GM19463 (cell line): ENCODE measurements around the gene EMD.
A peak's percentile ranks its signal among the peaks of the same experiment; 100 is the strongest.
"Not testable (repeated sequence)": the region's sequence is repeated elsewhere in the genome, so short reads cannot be mapped to it uniquely, and the experiment has no call there.

Source experiments
- ATAC-seq: cut with Tn5 transposase; IDR thresholded peaks from one replicate; pipeline ENCODE4 v1.9.1; 2021; ENCODE audit warnings: mild to moderate bottlenecking, moderate library complexity; ENCODE audit not compliant: unreplicated experiment

Gene EMD

DNA sequence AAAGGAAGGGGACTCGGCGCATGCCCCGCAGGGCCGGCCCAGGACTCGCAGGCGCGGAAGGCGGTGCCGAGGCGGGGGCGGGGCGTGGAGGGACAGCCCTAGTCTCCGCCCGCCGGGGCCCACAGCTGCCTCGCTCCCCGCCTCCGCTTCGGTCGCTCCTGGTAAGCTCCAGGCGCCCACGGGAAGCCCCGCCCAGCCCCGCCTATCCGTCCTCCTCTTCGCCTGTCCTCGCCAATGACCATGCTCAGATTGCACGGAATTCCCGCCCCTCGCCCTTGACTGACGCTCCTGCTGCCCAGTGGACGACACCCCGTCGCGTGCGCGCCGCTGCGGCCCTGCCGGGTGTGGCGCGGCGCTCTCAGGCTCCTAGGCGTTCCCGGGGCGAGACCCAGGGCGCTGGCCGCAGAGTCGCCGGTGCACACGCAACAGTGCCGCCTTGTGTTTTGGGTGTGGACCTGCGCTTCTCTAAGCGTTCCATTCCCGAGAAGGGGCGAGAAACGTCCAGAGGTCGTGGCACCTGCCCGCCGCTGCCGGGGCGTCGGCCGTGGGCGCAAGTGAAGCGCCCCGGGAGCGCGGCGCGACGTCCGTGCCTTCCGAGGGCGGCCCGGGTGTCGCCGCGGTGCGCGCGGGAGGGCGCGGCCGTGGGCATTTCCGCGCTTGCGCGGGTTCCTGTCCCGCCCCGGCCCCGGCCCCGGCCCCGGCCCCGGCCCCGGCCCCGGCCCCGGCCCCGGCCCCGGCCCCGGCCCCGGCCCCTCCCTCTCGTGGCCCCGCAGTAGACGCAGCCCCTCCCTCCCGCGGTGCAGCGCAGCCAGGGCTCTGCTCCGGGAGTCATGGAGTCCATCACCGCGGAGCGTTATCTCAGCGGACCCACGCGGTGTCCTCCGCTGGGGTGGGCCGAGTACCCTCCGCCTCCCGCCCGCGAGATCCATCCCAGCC is 11.0 kb downstream of the EMD start:
- ATAC-seq, result peak; percentile 68

DNA sequence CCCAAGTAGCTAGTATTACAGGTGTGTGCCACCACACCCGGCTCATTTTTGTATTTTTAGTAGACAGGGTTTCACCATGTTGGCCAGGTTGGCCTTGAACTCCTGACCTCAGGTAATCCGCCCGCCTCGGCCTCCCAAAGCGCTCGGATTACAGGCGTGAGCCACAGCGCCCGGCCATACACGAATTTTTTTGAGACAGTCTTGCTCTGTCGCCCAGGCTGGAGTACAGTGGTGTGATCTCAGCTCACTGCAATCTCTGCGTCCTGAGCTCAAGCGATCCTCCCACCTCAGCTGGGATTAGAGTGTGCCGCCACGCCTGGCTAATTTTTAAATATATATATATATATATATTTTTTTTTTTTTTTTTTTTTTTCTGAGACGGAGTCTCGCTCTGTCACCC is 17.3 kb downstream of the EMD start:
- not testable (repeated sequence) for ATAC-seq

DNA sequence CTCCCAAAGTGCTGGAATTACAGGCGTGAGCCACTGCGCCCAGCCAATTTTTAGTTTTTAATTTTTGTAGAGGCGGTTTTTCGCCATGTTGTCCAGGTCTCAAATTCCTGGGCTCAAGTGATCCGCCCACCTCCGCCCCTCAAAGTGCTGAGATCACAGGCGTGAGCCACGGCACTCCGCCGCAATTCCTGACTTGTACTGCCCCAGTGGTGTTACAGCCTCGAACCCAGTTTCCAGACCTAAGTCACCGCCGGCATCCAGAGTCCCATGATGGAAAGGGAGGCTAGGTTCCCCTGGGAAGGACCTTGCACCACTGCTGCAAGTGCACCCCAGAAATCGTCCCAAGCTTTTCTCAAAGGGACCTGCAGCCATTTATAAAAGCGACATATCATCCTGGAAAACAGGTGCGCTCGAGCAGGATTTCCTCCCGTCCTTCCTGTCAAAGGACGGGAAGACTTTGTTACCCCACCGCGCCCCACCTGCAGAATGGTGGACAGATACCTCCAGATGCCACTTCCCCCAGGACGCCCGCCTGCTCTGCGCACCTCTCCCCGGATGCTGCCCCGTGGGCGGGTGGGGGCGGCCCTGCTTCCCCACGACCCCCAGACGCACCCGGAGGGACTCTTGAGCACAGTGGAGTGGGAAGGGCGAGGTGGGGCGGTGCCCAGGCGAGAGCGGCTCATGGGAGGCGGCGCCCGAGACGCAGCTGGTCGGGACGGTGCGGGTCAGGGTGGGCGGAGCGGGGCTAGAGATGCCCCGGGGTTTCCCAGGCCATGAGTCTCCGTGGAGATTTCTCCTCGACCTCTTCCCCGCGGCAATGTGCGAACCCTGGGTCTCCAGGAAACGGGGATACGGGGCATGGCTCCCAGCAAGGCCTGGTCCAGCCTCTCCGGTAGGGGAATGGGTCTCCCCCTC is 18.1 kb downstream of the EMD start:
- peak; percentile 58 for ATAC-seq

DNA sequence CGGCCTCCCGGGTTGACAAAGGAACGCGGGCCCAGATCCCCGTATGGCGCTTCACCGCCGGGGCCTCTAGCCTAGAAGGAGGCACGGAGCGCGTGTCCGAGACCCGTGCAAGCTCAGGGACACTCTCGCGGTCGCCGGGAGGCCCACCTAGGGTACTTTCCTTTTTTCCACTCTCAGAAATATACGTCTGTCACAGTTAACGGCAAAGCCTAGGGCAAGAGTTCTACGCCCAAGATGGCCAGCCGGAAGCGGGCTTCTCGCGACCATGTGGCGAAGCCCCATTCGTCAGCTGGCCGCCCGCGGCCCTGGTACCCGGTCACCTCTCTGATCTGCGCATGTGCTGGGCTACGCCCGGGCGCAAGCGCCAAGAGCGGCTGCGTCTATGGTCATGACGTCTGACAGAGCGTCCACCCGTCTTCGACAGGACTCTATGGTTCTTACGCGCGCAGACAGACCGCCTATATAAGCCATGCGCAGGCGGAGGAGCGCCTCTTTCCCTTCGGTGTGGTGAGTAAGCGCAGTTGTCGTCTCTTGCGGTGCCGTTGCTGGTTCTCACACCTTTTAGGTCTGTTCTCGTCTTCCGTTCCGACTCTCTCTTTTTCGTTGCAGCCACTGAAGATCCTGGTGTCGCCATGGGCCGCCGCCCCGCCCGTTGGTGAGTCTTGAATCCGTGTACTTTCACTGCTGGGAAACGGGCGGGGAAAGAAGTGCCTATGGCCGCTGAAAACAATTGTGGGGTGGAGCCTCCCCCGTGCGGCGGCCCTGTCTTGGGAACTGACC is 19.0 kb downstream of the EMD start, which contains the start of gene RPL10:
Gene RPL10, plus strand, starts transcription at position 490 of the 780 bp plus-strand sequence. Its CDS starts 143 bp downstream, at position 633.
- ATAC-seq, result peak; percentile 62

DNA sequence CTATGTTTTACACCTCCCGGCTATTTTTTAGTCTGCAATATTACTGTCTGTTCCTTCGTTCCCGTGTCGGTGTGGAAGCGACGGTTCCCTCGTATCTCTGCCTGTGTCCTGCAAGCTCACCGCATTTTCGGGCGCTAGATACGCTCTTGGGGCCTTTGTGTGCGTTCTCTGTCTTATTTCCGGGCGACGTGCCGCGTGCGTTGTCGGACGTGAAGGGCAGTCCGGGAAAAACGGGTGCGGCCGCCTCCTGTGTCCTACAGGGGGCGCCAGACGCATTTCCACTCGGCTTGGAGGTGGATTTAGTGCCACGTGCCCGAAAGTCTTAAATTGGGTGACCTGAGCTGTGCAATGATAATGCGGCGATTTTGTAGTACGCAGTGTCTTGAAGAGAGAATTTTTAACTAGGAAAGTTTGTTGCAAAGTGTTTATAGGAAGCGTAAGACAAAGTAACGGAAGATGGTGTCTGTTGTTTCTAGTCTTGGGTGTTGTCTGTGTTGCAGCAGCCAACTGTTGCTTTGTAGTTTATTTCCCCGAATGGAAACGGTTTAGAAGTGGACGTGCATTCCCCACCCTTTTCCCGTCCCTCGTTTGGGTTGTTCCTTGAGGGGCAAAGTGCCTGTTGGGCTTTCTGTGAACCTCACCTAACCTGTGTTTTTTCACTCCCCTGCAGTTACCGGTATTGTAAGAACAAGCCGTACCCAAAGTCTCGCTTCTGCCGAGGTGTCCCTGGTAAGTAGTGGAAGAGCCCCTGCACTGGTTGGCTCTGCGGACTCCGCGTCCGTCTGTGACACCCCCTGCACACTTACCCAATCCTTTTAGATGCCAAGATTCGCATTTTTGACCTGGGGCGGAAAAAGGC is 19.8 kb downstream of the EMD start:
- peak; percentile 31 for ATAC-seq

DNA sequence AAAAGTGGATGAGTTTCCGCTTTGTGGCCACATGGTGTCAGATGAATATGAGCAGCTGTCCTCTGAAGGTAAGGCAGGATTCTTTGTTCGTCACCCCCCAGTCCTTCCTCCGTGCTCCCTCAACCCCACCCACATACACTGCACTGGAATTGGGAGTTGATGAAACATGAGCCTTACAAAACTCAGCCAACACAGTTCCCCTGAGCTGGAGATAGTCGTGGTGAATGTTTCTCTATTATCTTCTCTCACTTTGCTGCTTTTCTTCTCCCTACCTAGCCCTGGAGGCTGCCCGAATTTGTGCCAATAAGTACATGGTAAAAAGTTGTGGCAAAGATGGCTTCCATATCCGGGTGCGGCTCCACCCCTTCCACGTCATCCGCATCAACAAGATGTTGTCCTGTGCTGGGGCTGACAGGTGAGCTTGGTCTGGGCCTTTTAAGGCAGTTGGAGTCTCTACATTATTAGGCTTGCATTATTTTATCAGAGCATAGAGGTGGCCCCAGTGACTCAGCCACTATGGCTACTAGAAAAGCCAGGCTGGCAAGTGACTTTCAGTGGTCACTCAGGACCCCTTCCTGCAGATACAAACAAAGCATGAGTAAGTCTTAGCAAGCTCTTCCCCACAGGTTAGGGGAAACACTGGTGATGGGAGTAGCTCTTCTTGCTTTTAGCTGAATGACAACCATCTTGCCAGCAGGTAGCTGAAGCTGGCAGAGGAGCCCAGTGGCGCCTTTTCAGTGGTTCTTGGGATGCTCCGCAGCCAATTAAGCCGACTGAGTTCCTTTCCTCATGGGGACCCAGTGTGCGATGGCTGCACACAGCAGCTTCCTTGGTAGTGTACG is 20.7 kb downstream of the EMD start:
- ATAC-seq, result no peak

DNA sequence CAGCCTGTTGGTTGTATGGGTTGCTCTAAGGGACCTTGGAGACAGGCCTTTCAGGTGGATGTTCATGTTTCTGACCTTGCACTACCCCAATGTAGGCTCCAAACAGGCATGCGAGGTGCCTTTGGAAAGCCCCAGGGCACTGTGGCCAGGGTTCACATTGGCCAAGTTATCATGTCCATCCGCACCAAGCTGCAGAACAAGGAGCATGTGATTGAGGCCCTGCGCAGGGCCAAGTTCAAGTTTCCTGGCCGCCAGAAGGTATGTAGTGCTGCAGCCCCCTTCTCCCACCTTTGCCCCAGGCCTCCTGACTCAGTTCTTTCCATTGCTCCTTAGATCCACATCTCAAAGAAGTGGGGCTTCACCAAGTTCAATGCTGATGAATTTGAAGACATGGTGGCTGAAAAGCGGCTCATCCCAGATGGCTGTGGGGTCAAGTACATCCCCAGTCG is 21.3 kb downstream of the EMD start:
- ATAC-seq, result not testable (repeated sequence)

DNA sequence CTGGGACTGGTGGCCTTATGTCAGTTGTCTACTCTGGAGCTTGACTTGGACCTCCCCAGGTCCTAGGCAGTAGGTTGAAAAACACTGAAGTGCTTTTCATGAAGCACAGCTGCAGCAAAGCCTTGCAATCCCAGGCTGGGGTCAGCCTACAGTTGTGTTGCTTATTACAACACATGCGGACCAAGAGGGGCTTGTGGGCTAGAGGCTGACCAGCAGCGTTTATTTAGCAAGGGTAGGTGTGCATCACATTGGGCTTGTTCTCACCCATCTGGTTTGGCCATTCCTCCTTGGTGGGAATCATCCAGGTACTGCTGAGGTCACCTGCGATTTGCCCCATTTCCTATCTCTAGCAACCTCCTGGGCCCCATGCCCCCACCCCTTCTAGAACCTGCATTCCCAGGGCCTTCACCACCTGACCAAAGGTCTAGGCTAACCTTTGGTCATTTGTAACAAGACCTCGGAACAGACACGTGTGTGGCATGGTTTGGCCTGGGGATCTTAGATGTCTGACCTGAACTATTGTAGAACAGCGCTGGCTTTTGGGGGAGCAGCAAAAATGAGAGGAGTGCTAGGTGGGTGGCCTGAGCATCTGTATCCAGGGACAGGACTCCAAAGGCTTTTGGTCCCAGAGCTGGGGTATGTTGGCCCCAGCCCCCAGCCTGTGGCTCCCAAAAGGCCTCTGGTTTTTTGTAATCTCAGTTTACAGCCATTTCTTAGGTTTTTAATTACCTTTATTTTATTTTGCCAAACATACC is 22.1 kb downstream of the EMD start:
- no peak for ATAC-seq

DNA sequence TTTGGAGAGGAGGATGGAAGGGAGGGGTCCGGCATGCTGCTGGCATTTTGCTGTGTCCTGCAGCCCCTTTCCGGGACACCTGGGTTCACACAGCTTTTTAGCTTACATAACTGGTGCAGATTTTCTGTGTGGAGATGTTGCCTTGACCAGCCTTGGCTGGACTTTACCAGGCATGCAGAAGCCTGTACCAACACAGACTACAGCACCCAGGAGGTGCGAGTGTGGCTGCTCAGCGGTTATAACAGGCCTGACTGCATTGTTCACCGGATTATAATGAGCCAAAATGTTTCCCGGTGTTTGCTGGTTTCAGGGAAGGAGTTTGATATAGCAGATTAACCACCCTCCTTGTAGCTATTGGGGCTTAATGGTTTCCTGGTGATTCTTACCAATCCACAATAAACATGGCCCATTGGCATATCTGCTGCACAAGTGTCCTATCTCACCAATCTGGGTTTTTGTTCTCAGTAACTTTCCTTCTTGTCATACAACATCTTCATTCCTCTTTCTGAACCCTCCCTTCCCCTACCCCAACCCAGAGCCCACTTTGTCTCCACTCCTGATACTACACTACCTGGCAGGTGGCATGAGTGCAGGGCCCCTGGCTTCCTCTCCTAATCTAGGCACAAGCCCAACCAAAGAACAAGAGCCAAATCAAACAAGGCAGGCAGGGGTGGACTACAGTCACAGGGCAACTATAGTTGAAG is 23.0 kb downstream of the EMD start:
- no peak for ATAC-seq

DNA sequence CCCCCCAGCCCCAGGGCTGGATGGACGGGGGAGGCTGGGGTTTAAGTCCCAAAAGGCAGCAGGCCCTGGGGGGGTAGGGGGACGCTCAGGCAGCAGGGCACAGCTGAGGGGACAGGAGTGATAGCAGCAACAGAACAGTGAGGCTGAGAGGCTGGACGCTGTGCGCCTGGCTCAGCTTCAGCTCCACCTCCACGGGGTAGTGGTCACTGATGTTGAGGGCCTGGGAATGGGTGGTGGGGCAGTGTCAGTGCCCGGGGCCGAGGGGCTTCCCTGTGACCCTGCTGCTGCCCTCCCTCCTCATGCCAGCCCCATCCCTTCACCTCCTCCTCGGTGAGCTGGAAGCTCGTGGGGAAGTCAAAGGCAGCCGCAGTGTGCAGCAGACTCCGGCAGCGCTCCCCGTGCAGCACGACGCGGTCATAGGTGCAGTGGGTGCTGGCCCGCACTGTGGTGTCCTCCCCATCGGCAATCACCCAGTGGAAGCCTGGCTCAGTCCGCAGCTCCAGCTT is 23.6 kb downstream of the EMD start:
- ATAC-seq, result no peak

DNA sequence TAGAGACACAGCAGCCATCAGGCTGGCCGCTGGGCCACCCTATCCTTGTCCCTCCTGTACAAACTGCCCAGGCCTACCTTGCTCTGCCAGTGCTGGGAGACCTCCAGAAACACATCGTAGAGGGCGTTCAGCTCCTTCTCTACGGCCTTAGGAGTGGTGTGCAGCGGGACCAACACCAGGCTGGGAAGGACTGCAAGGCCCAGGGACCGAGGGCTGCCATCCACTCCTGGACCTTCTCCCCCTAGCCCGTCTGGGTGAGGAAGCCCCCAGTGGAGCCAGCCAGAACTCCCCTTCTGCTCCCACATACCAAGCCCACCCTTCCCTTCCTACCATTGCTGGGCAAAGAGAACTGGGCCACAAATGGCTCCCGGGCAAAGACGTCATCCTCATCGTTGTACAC is 24.1 kb downstream of the EMD start:
- ATAC-seq, result no peak

DNA sequence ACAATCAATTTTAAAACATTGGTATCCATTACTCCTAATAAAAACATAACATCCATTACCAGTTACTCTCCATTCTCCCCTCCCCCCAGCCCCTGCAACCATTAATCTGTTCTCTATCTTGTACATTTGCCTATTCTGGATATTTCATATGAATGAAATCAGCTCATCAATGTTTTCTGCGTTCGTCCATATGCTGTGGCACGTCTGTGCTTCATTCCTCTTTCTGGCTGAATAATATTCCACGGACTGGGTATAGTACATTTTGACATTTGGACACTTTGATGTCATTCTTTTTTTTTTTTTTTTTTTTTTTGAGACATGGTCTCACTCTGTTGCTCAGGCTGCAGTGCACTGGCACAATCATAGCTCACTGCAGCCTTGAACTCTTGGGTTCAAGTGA is 24.8 kb downstream of the EMD start:
- no peak for ATAC-seq

DNA sequence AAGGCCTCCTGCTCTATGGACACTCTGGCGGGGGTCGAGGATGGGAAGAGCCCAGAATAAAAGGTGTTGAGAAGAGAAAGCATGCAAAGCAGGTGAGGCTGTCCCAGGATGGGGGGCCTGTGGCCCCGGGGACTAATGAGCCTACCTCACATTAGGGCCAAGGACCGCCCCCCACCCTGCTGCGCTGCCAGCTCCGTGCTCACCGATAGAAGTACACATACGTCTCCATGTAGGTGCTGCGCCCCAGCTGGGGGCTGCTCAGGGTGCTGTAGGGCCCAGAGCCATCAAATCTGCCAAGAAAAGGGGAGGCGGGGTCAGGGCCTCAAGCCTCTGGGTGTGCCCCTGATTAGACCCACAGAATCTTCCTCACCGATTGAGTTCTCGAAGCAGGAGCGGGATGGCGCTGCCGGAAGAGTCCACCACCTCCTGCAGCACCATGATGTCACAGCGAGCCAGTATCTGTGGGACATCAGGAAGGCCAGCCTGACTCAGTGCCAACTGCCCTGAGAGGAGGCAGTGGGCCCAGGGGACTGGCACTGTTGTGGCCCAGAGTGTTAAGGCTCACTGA is 25.6 kb downstream of the EMD start:
- ATAC-seq, result no peak

DNA sequence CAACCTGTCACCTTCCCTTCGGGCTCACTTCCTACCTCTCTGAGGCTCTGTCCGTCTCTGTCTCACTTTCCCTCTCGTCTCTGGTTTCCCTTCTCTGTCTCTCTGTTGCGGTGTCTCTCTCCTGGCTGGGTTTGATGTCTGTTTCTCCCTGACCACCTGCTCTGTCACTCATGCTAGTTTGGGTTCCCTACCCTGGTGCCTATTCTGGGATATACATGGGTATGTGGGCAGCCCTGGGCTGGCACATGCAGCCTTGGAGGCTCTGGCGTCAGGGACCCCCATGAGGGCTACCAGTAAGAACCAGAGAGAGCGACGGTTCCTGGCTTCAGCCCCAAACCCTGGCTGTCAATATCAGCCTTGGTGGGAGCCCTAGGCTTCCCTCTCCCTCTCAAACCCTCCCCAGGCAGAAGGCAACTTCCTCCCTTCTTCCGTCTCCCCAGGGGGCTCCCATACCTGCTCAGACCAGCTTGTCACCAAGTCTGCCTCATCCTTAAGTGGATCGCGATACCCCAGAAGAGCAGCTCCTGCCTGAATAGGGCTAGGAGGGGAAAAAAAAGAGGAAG is 29.6 kb downstream of the EMD start:
- peak; percentile 5 for ATAC-seq

DNA sequence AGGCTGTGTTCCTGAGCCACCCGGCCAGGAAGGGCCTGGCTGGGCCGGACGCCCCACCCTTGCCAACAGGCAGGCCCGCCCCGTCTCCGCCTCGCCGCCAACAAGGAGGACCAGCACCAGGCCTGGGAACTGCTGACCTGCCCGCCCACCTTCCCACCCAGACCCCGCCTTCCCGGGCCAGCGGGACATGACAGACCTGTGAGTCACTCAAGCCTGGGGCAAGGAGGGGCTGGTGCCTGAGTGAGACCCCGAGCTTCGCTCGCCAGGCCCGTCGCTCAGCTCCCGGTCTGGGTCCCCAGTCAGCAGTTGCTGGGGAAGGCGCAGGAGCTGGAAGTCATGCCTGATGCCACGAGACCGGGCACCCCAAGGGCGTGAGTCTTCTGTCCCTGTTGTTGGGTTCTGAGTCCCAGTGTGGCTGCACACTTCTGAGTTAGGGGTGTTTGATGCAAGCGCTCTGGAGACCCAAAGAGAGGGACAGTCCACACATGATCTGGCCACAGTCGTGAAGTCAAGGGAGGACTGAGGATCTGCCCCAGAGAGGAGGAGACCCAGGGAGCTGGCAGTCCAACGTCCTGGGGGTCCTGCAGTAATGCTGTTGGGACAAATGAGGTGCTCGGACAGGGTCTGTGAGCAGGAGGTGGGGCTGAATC is 30.3 kb downstream of the EMD start, which contains the start of gene DNASE1L1:
Gene DNASE1L1, minus strand, starts transcription at position 33 of the 650 bp plus-strand sequence. CDS start 3,686 bp downstream, outside the sequence.
- peak; percentile 58 for ATAC-seq

DNA sequence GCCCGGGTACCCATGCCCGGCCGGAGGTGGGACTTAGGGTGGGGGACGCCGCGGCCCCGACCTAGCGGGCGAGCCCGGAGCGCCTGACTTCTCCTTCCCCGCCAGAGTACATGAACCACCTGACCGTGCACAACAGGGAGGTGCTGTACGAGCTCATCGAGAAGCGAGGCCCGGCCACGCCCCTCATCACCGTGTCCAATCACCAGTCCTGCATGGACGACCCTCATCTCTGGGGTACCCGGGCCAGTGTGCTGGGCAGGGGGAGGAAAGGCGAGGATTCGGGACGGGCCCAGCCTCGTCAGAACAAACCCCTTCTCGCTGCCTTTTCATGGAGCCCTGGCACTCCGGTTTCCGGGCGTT is 32.9 kb downstream of the EMD start:
- peak; percentile 38 for ATAC-seq
